Body of pancreas (tissue), 4 donors: ENCODE measurements around the gene PTGFRN. TPM values are rescaled to one million over a fixed set of nuclear protein-coding genes. Genes with fewer than 3 reads are reported as not detected.

Source experiments
- ATAC-seq: fragments of 150-250 bp; one replicate; pipeline ENCODE4 v1.9.1; 2016
- DNase-seq, 4 donors: peaks; one replicate each; pipeline ENCODE4 v3.0.0-alpha.2; 2019
- H3K27ac ChIP-seq, 4 donors: fragments of 200-600 bp; sonication (generic); 1 replicate in 3 of 4; 2 replicates in 1 of 4; pipeline versions ENCODE4 v1.5.1 to v1.6.1; 2016 to 2019; ENCODE audit warnings: mild to moderate bottlenecking in 1 of 4, mixed read lengths in 1 of 4, moderate library complexity in 1 of 4
- H3K27me3 ChIP-seq, 2 donors: fragments of 200-600 bp; sonication (generic); one replicate each; pipeline ENCODE4 v1.6.0; 2016; ENCODE audit warnings: mild to moderate bottlenecking in 1 of 2
- H3K36me3 ChIP-seq, 2 donors: fragments of 200-600 bp; sonication (generic); replicated peaks in 1 of 2; 2 replicates each; pipeline ENCODE4 v1.5.1; 2016; ENCODE audit warnings: low read depth in 2 of 2; ENCODE audit not compliant: insufficient read depth in 1 of 2
- H3K4me1 ChIP-seq: fragments of 200-600 bp; sonication (generic); one replicate; pipeline ENCODE4 v1.6.0; 2016
- H3K4me3 ChIP-seq, 2 donors: fragments of 200-600 bp; sonication (generic); 1 replicate in 1 of 2; 2 replicates in 1 of 2; pipeline ENCODE4 v1.5.1; 2016 to 2019
- H3K9me3 ChIP-seq, 3 donors: fragments of 200-600 bp; sonication (generic); 1 replicate in 2 of 3; 2 replicates in 1 of 3; pipeline ENCODE4 v1.5.1; 2016
- POLR2A ChIP-seq, 3 donors: fragments of 450-650 bp; IDR thresholded peaks; one replicate each; pipeline ENCODE4 v1.6.1; 2016; ENCODE audit warnings: antibody characterized with exemption in 3 of 3, mild to moderate bottlenecking in 2 of 3
- WGBS, 2 donors: methylation state at CpG; one replicate each; pipeline ENCODE4 v1.1.5; 2017; 5-methylcytosine and 5-hydroxymethylcytosine counted together
- intact Hi-C: fragments of 100-400 bp; cut with DNase I; formaldehyde crosslinking; loops from one replicate; pipeline ENCODE4 v1.15.1; 2023
- total RNA-seq, 2 donors: library from RNA; depleted of rRNA; stranded (reverse); fragments of >200 nt; gene quantifications; one replicate each; pipeline ENCODE4 v1.1.0, GENCODE V29; 2016
- TF ChIP-seq, protein P1 (sequence below), 7 experiments: fragments of 450-650 bp in 4 of 7; fragments of 200-600 bp in 3 of 7; sonication (generic) in 3 of 7; IDR thresholded peaks; one replicate each; pipeline ENCODE4 v1.5.1; 2016 to 2019; ENCODE audit warnings: antibody characterized with exemption in 7 of 7

PTGFRN gene
- total RNA-seq, 2 donors from 2014 or later, result 35.0 to 76.8 TPM

DNA sequence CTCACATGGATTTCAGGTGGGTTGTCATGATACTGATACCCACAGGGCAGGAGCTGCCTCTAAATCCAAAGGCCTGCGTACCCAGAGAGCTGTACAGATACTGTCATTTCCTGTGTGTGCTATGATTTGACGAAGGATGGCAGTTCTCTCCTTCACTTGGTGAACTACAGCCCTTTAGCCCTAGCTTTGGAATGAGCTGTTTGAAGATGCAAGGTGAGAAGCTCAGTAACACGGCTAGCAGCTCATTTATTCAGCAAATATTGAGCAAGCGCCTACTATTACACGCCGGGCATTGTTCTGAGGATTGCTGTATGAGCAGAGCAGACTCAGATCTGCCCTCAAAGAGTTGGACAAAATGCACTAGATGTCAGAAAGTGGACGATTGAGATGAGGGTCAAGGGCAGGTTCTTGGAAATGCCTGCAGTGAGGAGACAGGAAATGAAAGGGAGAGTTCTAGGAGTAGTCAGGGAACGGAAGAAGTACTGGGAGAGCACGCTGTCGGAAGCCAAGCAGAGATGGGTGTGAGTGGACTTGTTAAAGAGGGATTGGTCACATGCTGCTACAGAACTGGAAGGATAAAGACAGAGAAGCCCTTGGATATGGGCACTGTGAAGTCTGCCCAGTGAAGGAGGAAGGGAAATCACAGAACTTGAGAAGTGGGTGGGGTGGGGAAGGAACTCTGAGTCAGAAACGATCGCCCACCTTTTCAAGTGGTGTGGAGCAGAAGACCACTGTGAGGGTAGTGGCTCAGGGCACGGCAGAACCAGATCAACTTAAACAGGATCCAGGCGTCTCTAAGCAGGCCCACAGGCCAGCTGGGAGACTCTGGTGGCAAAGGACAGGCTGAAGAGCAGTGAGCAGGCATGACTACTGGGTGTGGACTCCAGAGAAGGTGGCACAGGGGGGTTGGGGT is 7.1 kb downstream of the PTGFRN start:
- no peak overlapping the region for H3K27ac ChIP-seq
- TF ChIP-seq, protein P1, sequence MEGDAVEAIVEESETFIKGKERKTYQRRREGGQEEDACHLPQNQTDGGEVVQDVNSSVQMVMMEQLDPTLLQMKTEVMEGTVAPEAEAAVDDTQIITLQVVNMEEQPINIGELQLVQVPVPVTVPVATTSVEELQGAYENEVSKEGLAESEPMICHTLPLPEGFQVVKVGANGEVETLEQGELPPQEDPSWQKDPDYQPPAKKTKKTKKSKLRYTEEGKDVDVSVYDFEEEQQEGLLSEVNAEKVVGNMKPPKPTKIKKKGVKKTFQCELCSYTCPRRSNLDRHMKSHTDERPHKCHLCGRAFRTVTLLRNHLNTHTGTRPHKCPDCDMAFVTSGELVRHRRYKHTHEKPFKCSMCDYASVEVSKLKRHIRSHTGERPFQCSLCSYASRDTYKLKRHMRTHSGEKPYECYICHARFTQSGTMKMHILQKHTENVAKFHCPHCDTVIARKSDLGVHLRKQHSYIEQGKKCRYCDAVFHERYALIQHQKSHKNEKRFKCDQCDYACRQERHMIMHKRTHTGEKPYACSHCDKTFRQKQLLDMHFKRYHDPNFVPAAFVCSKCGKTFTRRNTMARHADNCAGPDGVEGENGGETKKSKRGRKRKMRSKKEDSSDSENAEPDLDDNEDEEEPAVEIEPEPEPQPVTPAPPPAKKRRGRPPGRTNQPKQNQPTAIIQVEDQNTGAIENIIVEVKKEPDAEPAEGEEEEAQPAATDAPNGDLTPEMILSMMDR (IDR thresholded peaks at IDR 0.05), result no peak
- no peak for TF ChIP-seq POLR2A (IDR thresholded peaks at IDR 0.05)
- DNase-seq (no peak), ATAC-seq (no peak)
- H3K4me3 ChIP-seq, result no peak overlapping the region
- H3K27me3 ChIP-seq, result no peaks in the 10 kb centered on the region
- H3K36me3 ChIP-seq, result no peaks in the 10 kb centered on the region
- 57 to 62% methylated on average over 14 of the region's 14 CpGs for WGBS, 2 donors
- H3K9me3 ChIP-seq, result no peaks in the 10 kb centered on the region
- intact Hi-C loops, result no loop called here
- H3K4me1 ChIP-seq, result peaks cover 83% of the 10 kb centered on the region

DNA sequence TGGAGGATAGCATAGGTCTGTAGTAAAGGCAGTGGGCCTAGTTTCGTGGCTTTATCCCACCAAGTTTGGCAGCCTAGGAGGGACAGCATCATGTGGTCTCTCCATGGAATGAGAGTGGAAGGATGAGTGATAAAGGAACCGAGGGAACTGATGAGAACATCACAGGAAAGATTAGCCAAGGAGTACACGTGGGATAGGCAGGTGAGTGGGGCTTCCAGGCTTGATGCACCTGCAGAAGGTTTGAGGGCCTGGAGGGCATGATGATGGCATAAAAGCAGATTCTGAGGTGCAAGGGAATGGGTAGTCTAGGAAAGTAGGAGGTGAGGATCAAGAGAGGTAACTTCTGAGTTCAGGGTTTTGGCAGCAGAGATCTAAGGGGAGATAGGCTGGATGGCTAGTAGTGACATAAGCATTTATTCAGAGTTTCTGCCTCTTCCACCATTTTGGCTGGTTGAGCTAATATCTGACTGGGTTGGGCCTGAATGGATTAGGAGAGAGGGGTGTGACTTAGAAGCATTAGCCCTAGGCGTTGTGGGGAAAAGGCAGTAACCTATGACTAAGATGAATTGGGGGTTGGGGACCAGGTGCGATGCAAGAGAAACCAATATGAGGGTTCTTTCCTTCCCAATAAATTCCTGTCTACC is 9.1 kb downstream of the PTGFRN start:
- Histone ChIP-seq H3K4me1 (peaks cover 68% of the 10 kb centered on the region), H3K27me3 (no peaks in the 10 kb centered on the region), H3K36me3 (no peaks in the 10 kb centered on the region), H3K9me3 (no peaks in the 10 kb centered on the region), H3K4me3 (no peak overlapping the region), H3K27ac (no peak overlapping the region)
- WGBS, 2 donors, result 83 to 88% methylated on average over 5 of the region's 5 CpGs
- no peak for DNase-seq
- no peak for ATAC-seq
- TF ChIP-seq, protein P1 (IDR thresholded peaks at IDR 0.05), result no peak
- no peak for TF ChIP-seq POLR2A (IDR thresholded peaks at IDR 0.05)
- intact Hi-C loops, result no loop called here

DNA sequence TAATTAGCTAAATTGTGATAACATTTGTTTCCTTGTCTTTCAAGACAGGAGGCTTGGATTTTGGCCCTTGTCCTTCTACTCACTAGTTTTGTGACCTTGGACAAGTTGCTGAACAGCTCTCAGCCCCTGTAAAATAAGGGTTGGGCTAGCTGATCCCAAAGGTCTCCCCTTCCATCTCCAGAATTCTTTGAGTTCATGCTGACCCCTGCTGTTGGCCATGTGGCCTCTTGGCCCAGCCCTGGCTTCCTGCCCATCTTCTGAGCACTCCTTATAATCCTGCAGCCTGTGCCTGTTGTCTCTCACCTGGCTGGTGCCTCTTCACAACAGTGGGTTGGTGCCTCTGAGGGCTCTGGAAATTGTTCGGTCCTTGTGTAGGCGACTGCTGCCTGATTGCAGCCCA is 10.1 kb downstream of the PTGFRN start:
- H3K36me3 ChIP-seq, result no peaks in the 10 kb centered on the region
- peaks cover 59% of the 10 kb centered on the region for H3K4me1 ChIP-seq
- peak; percentile 62 to 75 (median 70) for DNase-seq
- H3K4me3 ChIP-seq, result no peak overlapping the region
- TF ChIP-seq, protein P1 (IDR thresholded peaks at IDR 0.05), result peak in 4 of 7 experiments; percentile 26 to 36 (median 30)
- TF ChIP-seq POLR2A (IDR thresholded peaks at IDR 0.05), result no peak
- no peaks in the 10 kb centered on the region for H3K27me3 ChIP-seq
- ATAC-seq, result peak; percentile 54
- peak overlapping the region in 3 of 4 donors; percentile 0 to 43 (median 1) for H3K27ac ChIP-seq
- intact Hi-C loops, result no loop called here
- WGBS, 2 donors, result 37 to 50% methylated on average over 2 of the region's 2 CpGs
- H3K9me3 ChIP-seq, result no peaks in the 10 kb centered on the region

DNA sequence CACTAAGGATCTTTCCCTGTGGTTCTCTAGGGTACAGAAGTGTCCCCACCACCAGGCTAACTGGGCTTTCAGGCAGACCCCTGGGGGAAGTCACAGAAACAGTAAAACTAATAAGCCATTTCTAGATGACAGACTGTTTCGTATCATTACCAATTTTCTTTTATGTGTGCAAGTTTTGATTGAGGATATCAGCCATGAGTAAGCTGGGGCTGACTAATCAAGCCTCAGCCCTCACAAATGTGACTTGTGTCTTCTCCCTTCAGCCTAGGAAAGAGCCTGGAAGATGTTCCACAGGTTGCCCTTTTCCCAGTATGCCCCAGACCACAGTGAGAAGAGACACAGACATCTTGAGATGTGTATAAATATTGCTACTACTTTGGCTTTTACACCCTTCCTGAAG is 10.5 kb downstream of the PTGFRN start:
- H3K4me3 ChIP-seq, result no peak overlapping the region
- H3K36me3 ChIP-seq, result no peaks in the 10 kb centered on the region
- no peak for ATAC-seq
- H3K4me1 ChIP-seq, result peaks cover 55% of the 10 kb centered on the region
- no peak for TF ChIP-seq POLR2A (IDR thresholded peaks at IDR 0.05)
- TF ChIP-seq, protein P1 (IDR thresholded peaks at IDR 0.05), result no peak
- H3K9me3 ChIP-seq, result no peaks in the 10 kb centered on the region
- peak overlapping the region in 3 of 4 donors; percentile 0 to 43 (median 1) for H3K27ac ChIP-seq
- WGBS, 2 donors, result 68 to 82% methylated on average over 1 of the region's 1 CpG
- H3K27me3 ChIP-seq, result no peaks in the 10 kb centered on the region
- no peak for DNase-seq
- intact Hi-C loops, result no loop called here
